ENCODE data around the gene COL27A1. TPM values are rescaled to one million over a fixed set of nuclear protein-coding genes. Genes with fewer than 3 reads are reported as not detected.
A peak's percentile ranks its signal among the peaks of the same experiment; 100 is the strongest.

Gene COL27A1
- total RNA-seq, 1 donor from 2014 or later, result 6.4 TPM

DNA sequence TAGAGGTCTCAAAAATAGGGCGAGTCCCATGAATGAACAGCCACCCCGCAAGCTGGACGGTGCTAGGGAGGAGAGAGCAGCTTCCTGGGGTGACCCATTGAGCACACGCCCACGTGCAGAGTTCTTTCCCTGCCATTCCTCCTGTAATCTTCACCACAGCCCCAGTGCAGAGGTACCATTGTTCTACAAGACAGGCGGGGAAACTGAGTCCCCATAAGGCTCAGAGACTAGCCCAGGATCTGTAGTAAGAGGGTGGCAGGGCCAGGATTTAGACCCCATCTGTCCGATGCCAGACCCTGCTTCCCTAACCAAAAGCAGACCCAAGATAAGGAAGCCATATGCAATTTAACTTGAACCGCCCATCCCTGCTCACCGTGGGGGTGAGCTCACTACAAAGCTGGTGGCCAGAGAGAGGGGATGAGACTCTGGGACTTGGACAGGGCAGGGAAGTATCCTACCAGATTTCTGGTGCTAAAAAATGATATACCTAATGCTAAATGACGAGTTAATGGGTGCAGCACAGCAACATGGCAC, 130.9 kb downstream of the COL27A1 start:
- DNase-seq, result peak; percentile 2
- Histone ChIP-seq H3K36me3 (no peaks in the 10 kb centered on the region), H3K9me3 (replicated peaks) (no peaks in the 10 kb centered on the region), H3K27me3 (ENCODE audit: low read depth) (no peaks in the 10 kb centered on the region), H3K4me3 (no peak overlapping the region), H3K4me1 (peaks cover 2% of the 10 kb centered on the region), H3K27ac (replicated peaks) (no peak overlapping the region)
- TF ChIP-seq, protein P1, sequence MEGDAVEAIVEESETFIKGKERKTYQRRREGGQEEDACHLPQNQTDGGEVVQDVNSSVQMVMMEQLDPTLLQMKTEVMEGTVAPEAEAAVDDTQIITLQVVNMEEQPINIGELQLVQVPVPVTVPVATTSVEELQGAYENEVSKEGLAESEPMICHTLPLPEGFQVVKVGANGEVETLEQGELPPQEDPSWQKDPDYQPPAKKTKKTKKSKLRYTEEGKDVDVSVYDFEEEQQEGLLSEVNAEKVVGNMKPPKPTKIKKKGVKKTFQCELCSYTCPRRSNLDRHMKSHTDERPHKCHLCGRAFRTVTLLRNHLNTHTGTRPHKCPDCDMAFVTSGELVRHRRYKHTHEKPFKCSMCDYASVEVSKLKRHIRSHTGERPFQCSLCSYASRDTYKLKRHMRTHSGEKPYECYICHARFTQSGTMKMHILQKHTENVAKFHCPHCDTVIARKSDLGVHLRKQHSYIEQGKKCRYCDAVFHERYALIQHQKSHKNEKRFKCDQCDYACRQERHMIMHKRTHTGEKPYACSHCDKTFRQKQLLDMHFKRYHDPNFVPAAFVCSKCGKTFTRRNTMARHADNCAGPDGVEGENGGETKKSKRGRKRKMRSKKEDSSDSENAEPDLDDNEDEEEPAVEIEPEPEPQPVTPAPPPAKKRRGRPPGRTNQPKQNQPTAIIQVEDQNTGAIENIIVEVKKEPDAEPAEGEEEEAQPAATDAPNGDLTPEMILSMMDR (IDR thresholded peaks at IDR 0.05; ENCODE audit: borderline replicate concordance), result no peak
- intact Hi-C loops (cut with micrococcal nuclease), result no loop called here

DNA sequence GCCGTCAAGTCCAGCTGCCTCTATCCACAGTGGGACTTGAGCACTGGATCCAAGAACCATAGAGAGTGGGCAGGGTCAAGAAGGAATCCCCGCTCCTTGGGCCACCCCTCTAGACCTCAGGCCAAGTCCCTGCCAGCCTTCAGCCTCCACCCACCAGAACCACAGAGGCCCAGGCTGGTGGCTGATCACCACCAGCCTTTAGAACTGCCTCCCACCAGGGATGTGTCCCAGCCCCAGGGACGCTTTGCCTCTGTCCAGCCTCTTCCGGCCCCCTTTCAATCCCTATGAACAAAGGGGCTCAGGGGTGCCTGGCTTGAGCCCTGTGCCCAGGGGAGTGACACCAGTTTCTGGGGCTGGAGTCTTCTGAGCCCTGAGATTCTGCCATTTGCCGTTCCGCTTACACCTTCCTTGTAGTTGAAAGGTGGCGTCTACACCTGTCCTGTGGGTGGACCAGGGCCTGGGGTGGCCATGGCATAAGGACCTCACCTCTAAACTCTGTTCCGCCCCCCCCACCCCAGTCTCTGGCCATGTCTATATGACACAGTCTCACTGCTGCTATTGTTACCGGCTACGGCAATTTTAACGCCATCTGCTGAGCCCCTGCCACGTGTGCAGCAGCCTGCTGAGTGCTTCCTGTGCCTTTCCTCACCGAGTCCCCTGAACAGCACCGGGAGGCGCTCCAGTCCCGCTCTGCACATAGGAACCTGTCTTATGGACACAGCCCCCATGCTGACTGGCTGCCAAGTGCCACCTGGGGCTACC, 131.8 kb downstream of the COL27A1 start:
- intact Hi-C loops (cut with micrococcal nuclease), result no loop called here

DNA sequence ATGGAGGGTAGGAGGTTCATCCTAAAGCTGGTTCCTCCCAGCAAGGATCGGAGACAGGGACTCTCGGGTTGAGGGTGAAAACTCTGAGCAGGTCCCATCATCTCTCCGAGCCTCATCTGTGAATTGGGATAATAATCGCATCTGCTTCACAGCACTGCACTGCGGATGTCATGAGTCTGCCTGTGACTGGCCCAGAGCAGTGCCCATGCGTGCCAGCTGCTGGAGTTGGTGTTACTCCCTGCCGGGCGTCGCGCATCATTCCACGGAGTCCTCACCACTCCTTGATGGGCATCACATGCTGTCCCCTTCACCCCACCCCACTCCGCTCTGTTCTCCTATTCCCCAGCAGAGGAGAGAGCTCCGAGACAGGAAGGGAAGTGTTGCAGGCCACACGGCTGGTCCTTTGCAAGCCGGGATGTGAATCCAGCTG, 132.4 kb downstream of the COL27A1 start:
- peak; percentile 12 for DNase-seq
- TF ChIP-seq, protein P1 (IDR thresholded peaks at IDR 0.05; ENCODE audit: borderline replicate concordance), result no peak
- intact Hi-C loops (cut with micrococcal nuclease), result no loop called here
- Histone ChIP-seq H3K4me3 (no peak overlapping the region), H3K9me3 (replicated peaks) (no peaks in the 10 kb centered on the region), H3K36me3 (peaks cover 8% of the 10 kb centered on the region), H3K27me3 (ENCODE audit: low read depth) (no peaks in the 10 kb centered on the region), H3K27ac (replicated peaks) (no peak overlapping the region), H3K4me1 (no peaks in the 10 kb centered on the region)

More for the DNA sequence above, 131.8 kb downstream of the COL27A1 start:
- H3K9me3 ChIP-seq (replicated peaks), result no peaks in the 10 kb centered on the region
- no peak overlapping the region for H3K27ac ChIP-seq (replicated peaks)
- no peak overlapping the region for H3K4me3 ChIP-seq
- peaks cover 2% of the 10 kb centered on the region for H3K36me3 ChIP-seq
- no peaks in the 10 kb centered on the region for H3K27me3 ChIP-seq (ENCODE audit: low read depth)
- peak; percentile 8 for DNase-seq
- TF ChIP-seq, protein P1 (IDR thresholded peaks at IDR 0.05; ENCODE audit: borderline replicate concordance), result no peak
- H3K4me1 ChIP-seq, result no peaks in the 10 kb centered on the region

DNA sequence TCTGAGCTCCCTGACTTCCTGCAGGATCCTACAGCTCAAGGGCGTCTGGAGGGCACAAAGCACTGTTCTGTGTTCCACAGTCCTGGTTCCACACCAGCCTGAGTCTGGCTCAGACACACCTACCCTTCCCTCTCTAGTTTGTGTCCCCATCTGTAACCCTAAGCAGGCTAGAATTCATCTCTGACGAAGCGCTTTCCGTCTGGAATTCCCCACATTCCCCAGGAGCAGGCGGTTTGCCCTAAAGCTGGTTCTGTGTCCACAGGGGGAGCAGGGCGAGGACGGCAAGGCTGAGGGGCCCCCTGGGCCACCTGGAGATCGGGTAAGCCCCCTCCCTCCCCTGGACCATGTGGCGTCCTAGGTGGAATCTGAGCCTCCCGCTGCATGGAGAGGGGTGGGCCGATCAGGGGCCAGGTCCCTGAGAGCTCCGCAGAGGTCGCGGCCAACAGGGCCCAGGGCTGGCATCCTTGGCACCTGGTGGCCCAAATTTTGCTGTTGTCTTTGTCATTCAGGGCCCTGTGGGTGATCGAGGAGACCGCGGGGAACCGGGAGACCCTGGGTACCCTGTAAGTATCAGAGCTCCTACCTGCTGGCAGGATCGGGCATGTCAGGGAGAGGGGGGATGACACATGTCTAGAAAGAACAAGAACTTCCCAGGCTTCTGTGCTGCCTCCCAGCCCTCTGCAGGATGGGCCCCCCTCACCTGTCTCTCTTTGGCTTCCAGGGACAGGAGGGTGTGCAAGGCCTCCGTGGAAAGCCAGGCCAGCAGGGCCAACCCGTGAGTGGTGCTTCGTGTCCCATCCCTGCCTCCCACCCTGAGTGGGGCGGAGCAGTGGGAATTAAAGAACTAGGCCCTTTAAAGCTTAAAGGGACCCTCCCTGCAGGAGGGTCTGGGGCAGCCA, 133.1 kb downstream of the COL27A1 start:
- Histone ChIP-seq H3K36me3 (peaks cover 13% of the 10 kb centered on the region), H3K27ac (replicated peaks) (no peak overlapping the region), H3K27me3 (ENCODE audit: low read depth) (no peaks in the 10 kb centered on the region), H3K4me3 (no peak overlapping the region), H3K4me1 (no peaks in the 10 kb centered on the region), H3K9me3 (replicated peaks) (no peaks in the 10 kb centered on the region)
- TF ChIP-seq, protein P1 (IDR thresholded peaks at IDR 0.05; ENCODE audit: borderline replicate concordance), result no peak
- intact Hi-C loops (cut with micrococcal nuclease), result no loop called here
- peak; percentile 9 for DNase-seq

DNA sequence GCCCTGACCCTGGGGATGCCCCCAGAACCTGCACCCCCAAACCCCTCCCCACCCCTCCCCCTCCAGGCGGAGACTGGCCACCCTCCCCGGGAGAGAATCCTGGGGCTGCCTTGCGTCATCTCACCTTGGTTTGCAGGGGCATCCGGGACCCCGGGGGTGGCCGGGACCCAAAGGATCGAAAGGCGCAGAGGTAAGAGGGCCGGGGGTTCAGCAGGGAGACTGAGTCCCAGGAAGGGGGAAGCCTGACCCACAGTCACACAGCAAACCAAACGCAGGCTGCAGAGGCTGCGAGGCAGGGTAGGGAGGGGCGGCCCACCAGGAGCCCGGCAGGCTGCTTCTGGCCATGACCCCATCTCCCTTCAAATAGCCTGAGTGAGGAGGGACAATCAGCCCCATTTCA, 133.8 kb downstream of the COL27A1 start:
- Histone ChIP-seq H3K27me3 (ENCODE audit: low read depth) (no peaks in the 10 kb centered on the region), H3K4me1 (no peaks in the 10 kb centered on the region), H3K36me3 (peaks cover 16% of the 10 kb centered on the region), H3K4me3 (no peak overlapping the region), H3K9me3 (replicated peaks) (peaks cover under 1% of the 10 kb centered on the region), H3K27ac (replicated peaks) (no peak overlapping the region)
- DNase-seq, result peak; percentile 9
- intact Hi-C loops (cut with micrococcal nuclease), result no loop called here
- TF ChIP-seq, protein P1 (IDR thresholded peaks at IDR 0.05; ENCODE audit: borderline replicate concordance), result no peak
